ENCODE data around the gene MCTS1.
"Not testable (repeated sequence)": the region's sequence is repeated elsewhere in the genome, so short reads cannot be mapped to it uniquely, and the experiment has no call there.

The MCTS1 gene, protein sequence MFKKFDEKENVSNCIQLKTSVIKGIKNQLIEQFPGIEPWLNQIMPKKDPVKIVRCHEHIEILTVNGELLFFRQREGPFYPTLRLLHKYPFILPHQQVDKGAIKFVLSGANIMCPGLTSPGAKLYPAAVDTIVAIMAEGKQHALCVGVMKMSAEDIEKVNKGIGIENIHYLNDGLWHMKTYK

DNA sequence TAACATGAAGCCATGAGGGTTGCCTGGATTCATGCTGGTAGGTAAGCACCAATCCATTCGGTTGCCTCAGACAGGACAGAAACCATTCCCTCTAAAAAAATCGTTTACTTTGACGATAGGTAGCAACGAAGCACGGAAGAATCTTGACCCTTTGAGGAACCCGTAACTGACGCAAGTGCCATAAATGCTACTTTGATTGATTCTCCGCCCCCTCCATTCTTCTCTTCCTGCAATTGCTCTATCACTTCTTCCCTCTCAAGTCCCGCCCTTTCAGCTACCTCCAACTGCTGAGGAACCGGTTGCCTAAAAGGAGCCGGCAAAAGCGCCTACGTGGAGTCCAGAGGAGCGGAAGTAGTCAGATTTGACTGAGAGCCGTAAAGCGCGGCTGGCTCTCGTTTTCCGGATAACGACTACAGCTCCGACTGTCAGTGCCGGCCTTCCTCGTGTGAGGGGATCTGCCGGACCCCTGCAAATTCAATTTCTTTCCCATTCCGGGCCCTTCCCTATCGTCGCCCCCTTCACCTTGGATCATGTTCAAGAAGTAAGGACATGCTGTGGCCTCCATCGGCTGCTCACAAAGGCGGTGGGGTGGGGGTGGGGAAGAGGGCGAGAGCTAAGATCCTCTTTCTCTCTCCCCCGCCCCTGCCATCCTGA is at the start of gene MCTS1:
MCTS1 (plus strand) TSS at position 395 of the 654 bp plus-strand sequence; CDS start at position 531, 136 bp downstream.
- peak; percentile 63 for DNase-seq

DNA sequence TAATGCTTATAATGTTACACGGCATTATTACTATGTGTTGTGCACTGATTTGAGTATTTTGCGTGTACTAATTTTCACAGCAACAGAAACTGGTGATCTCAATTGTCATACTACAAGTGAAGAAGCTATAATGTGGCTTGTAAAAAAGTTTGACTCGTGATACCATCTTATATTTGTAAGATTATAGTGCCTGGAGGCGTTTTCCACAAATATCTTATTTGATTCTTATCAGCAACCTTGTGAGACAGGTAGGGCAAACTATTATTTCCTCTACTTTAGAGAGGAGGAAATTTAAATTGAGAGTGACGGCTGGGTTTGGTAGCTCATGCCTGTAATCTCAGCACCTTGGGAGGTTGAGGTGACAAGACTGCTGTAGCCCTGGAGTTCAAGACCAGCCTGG is 47.6 kb upstream of the MCTS1 start:
- DNase-seq: no peak

DNA sequence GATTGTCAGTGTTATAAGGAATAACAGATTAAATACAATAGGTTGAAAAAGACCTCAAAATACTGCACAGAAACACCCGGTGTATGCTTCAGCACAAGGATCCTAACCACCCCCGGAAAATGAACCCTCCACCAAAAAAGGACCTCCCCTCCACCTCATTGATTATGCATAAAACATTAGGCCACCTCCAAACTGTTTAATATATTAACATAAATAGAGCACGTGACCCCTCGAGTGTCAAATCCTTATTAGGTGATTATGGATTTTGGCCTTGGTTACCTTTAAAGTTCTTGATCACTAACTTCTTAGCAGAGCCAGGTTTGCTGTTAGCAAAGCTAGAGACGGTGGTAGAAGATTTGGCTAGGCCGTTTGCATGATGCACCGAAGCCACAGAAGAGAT is 44.1 kb upstream of the MCTS1 start:
- no peak for DNase-seq

DNA sequence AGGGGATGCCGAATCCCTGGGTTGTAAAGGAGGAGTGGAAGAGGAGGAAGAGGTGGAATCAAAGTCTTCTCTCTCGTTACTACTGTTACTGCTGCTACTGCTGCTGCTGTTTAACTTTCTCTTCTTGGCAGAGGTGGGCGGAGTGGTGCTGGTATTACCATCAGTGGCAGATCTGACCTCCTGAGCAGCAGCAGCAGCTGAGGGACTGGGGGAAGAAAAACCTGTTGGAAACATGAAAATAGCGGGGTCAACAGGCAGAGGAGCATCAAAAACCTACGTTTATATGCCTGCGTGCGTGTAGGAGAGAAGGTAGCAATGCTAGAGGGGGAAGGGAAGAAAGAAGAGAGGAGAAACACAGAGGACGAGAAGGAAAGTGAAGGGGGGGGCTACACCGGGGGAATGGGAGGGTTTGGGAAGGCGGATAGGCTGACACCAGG is 43.5 kb upstream of the MCTS1 start:
- DNase-seq: peak; percentile 37

DNA sequence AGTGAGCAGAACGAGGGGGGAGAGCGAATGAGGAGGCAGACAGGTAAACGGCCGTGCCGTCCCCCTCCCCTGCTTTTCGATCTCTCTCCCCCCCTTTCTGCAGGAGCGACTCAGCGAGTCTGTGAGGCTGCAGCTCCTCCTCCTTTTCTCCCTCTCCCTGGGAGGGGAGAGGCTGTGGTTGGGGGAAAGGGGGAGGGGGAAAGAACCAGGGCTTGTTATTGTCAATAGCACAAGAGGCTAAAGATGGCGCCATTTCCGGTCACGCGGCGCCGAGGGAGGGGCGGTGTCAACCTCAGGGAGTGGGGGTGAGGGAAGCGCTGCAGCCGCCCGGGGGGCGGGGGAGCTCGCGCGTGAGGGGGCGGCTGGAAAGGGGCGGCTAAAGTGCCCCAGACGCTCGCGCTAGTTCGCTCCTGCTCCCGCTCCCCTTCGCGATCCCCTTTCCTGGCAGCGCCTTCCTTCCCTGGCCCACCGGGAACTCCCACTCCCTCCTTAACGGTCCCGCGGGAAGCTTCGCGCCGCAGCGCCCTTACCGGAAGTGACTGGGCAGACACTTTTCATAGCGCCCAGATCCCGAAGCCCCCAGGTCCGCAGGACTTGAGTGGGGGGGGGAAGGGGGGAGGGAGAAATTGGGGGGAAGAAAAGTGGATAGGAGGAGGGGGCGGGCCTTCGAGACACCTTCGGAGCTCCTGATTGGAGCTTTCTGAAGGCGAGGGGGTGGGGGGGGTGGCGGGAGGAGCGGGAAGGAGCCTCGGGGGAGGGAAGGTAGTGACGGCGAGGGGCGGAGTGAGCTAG is 42.9 kb upstream of the MCTS1 start, which contains the start of gene CUL4B:
CUL4B (minus strand) TSS at position 121 of the 792 bp plus-strand sequence. CDS start 324 bp downstream, outside the sequence.
- peak; percentile 84 for DNase-seq

DNA sequence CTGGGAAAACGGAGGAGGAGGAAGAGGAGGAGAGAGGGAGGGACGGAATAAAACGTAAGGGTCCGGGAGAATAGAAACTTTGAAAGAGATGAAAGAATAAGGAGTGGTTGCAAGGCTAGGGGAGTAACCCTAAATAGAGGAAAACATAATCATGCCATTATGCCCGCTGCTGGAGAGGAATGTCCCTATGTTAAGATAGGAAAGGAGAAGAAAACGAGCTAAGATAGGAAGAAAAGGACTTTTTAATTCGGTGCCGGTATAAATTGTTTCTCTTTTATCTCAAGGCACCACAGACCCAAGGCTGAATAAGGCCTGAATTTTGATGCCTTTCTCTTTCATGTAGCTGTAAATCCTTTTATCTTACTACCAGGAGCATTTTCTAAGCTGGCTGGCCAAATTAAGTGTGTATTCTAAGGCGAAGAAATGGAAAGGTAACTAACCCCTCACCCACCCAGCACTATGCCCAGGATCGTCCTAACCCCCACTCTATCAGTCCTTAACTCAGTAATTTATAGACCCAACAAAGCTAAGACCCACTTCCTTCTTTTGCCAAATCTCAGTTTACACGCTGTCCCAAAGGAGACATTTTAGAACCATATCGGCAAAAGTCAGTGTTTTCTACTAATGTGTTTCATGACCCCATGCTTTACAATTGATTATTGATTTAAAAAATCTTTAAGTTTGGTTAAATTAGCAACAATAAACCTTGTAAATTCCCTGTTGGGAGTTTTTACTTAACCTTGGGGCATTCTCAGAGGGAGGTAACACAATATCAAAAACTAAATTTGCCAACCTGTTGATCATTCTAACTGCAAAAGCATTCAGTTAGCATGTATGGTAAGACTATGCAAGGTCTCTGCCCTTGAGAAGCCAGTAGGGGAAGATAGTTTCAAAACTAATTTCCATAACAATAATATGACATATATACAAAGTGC is 42.0 kb upstream of the MCTS1 start:
- DNase-seq: no peak

DNA sequence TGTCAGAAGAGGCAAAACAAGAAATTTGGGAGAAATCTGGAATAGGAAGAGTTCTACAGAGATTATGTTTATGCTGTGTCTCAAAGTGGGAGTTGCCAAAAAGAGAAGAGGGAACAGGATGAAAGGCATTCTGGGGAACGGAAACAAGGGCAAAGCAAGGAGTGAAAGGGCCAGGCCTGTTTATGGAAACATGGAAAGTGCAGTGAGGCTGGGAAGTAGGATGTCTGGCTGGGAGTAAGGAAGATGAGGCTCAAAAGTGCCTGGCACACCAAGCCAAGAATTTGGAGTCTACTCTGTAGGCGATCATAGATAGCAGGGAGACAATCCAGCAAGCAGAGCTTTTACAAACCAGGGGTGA is 41.4 kb upstream of the MCTS1 start:
- DNase-seq: no peak

DNA sequence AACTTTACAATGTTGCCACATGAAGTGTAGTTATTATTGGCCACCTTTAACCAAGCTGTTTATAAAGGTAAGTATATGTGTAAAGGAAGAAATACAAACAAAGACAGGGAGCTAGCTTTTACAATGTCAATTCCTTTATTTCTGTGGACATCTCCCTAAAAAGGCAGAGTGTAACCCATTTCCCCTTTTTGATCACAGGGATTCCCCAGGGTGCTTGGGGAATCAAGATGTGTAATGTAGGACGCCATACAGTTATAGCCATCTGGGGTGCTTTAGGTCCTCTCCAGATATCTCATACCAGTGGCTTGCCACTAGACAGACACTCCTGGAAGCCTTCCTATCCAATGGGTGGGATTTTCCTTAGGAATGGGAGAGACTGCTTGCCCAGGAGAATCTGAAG is 39.0 kb upstream of the MCTS1 start:
- DNase-seq: no peak

DNA sequence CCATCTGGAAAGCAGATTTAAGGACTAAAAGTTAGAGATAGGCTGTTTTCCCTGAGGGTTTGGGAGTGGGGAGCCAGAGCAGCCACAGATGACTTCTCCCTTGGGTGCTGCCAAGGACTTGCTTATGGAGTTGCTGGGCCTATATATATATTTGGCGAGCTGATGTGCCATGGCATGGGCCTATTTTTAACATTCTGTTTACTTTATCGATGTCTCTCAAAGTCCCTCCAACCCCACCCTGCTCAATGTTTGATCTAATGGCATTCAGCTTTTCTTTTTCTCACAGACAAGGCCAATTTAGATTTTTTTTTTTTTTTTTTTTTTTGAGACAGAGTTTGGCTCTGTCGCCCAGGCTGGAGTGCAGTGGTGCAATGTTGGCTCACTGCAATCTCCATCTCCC is 37.1 kb upstream of the MCTS1 start:
- DNase-seq: no peak

DNA sequence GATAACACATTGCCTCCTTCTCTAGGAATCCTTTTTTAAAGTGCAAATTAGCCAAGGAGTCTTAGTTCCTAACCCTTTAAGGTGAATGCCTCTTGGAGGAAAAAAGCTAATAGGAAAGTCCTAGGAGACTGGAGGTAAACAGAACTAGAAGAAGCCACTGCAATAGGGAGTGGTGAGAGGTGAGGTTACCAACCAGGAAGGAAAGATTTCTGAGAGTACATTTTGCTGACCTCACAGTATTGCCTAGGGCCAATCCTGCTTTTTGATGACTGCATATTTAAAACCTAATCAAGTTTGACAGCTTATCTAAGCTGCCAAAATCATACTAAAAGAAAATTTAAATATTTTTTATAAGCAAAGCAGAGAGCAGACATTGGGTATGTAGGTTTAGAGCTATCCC is 35.9 kb upstream of the MCTS1 start:
- DNase-seq: no peak

DNA sequence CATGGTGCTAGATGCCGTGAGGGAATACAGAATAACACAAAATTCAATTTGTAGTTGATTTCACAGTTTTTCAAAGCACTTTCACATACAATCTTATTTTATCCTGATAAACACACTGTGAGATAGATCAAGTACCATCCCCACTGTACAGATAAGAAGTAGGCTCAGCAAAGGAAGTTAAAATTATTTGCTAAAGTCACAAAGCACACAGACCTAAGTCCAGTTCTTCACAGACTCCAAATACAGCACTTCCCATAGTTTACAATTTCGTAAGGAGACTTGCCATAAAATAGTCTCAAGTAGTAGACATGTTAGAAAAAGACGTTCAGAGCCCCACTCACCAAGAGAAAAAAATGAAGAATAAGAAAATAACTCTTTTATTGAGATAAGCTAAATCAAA is 35.3 kb upstream of the MCTS1 start:
- no peak for DNase-seq

DNA sequence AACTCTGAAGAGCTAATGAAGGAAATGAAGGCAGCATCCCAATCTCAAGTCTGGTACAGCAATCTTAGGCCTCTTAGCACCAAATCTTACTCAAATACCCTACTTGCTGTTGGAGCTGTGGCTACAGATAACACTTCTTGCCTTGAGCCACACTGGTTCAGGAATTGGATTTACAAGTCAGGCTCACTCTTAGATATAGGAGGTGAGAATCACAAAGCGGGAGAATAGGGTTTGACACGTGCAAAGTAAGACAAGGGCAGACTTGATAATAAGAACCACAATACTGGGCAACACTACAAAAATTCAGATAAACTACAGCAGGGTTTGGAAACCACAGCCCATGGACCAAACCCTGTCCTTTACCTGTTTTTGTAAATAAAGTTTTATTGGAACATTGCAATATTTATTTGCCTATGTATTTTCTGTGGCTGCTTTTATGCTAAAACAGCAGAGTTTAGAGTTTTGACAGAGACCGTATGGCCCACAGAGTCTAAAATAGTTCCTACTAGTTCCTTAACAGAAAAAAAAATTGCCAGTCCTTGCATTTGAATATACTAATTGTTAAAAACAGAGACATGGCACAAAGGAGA is 33.8 kb upstream of the MCTS1 start:
- DNase-seq: no peak

DNA sequence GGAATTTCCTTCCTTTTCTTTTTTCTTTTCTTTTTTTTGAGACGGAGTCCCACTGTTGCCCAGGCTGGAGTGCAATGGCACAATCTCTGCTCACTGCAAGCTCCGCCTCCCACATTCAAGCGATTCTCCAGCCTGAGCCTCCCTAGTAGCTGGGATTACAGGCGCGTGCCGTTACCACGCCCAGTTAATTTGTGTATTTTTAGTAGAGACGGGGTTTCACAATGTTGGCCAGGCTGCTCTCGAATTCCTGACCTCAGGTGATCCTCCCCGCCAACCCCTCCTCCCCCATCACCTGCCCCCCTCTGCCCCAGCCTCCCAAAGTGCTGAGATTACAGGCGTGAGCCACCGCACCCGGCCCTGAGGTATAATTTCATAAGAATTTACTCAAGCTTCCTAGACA is 30.1 kb upstream of the MCTS1 start:
- DNase-seq: not testable (repeated sequence)

DNA sequence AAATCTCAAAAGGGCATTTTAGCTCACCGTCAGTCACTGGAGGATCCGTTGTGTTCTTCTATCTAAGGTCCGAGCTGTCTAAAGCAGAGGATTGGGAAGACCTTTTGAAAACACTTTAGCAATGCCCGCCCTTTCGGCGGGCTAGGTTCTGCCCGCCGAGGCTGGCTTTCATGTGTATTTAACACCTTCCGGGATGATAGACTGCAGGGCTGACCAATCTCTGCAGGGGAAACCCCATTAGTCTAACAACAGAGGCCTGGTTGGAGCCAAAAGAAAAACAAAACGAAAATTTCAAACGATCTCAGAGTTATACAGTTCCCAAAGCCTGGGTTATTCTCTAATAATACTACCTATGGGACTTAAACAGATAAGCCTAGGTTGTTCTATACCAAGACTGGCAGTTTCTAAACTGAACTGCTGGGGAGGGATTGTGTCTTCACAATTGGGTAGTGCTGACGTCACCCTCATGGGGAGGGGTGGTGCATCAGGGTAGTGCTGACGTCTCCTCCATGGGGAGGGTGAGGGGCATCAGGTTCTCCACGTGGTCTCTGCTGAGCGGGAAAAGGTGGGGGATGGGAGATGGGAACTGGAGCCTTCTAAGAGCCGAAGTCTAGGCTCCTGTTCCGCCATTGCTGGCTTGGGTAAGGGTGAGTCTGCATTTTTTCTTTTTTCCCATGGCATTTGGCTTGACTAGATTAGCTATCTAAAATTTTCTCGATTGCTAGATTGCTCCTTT is 28.4 kb upstream of the MCTS1 start:
- no peak for DNase-seq

DNA sequence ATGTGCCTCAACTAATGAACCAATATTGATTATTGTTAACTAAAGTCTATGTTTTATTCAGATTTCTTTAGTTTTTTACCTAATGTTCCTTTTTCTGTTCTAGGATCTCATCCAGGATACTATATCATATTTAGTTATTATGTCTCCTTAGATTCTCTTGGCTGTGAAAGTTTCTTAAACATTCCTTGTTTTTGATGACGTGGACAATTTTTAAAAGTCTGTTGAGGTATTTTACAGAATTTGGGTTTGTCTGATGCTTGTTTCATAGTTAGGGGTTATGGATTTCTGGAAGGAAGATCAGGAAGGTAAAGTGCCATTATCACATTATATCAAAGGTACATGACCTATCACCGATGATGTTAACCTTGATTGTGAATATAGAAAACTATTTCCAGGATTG is 18.2 kb upstream of the MCTS1 start:
- no peak for DNase-seq

DNA sequence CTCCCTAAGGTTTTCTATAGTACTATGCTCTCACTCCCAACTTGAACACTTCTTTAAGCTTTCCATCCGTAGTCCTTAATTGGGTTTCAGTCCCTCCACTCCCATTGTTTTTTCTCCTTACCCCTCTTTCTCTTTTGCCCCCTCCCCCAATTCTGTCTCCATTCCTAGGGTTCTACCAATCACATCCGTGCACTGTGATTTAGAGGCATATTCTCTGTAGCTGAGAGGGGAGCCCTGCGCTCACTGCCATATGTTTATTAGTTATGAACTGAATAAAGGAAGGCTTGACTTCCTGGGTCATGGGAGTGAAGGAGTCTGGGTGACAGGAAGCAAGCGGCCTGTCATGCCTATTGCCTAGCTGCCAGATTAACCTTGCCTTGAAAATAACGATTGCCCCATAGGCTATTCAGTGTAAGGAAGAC is 471 bp downstream of the MCTS1 start:
- DNase-seq: no peak

DNA sequence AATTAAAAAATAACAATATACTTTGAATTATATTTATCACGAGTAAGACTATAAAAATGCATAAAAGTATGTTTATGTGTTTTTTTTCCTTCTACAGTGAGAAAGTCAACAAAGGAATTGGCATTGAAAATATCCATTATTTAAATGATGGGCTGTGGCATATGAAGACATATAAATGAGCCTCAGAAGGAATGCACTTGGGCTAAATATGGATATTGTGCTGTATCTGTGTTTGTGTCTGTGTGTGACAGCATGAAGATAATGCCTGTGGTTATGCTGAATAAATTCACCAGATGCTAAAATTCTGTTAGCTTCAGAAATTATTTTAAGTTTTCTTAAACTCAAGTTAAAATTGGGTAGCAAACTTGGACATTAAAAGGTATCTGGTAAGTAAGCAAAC is 8.2 kb downstream of the MCTS1 start:
- DNase-seq: no peak

DNA sequence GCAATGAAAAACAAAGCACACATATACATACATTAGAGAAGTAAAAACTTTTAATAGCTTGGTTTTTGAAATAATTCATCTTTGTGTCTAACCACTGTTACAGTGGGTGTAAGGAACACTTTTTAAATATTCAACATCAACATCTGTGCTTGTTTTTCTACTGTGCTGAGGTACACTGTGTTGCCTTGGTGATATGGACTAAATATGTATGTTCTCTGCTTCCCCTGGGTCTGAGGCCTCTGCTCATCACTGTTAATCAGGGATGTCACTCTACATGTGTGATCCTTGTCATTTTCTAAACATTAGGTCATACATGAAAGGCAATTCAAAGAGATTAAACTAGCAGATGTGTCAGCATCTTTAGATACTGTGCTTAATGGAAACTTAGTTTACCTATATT is 10.9 kb downstream of the MCTS1 start:
- no peak for DNase-seq

DNA sequence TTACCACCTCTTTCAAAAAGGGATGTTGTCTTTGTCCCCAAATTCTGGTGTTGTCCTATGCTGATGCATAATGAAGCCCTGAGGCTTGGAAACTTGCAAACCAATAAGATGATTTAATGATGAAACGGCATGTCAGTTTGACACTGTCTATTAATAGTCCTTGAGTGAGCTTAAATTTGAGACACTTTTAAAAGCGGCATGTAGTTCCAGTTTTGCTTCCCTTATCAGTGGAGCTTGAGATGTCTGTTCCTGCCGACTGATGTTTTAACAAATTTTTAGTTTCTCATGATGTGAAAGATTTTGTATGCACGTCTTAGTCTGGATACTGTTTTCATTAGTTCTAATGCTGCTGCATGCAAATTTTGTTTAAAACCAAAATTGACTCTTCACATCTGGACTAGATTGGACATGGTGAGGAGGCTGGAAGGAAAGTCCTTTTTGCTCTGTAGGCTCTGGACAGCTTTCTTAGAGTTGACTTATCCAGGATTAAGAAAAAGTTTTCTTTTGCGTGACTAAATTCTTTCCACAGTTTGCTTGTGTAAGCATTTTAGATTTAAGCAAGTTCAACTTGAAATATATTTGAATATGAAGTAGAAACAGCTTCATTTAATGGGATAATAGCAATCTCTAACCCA is 14.2 kb downstream of the MCTS1 start:
- no peak for DNase-seq

DNA sequence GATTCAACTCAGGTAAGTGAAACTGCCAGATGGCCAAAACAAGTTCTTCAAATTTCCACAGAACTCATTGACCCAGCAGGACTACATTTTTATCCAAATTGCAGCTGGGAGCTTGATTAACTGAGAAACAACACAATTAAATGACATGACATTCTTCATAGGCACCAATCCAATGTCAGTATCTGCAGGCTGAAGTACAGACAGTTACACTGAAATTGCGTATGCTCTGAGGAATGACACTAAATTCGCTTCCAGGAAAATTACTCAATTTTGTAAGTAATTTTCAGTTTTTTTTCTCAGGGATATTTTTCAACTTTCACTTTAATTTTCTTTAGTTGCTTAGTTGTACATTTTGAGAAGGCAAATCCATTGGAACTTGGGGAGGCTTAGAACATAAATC is 21.5 kb downstream of the MCTS1 start:
- DNase-seq: no peak

Measured in activated CD4-positive, CD25-positive, alpha-beta regulatory T cell treated with anti-CD3 and anti-CD28 coated beads, Interleukin-2, amount 50 U/mL, for 72 hours (primary cell).